ENCODE measurements around the gene FADD.

Gene FADD

GRCh38 chr11:70230840-70231710 is 28.0 kb downstream of the FADD start:
- DNase-seq (ENCODE audit: low read depth in 2 of 2, low spot score in 1 of 2) = no peak

DNA sequence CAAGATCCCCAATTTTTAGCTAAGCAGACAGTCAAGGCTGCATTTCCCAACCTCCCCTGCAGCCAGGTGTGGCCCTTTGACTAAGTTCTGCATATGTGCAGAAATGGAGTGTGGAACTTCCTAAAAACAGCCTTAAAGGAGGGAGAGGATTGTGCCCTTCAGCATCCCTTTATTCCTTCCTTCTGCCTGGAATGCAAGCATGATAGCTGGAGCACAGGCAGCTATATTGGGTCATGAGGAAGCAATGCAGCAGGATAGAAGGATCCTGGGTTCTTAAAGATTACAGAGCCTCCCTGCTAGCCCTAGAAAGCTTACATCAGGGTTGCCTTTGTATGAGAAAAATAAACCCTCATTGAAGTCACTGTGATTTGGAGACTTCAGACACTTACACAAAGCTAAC is 29.9 kb downstream of the FADD start:
- no peak for DNase-seq (ENCODE audit: low read depth in 2 of 2, low spot score in 1 of 2)

DNA sequence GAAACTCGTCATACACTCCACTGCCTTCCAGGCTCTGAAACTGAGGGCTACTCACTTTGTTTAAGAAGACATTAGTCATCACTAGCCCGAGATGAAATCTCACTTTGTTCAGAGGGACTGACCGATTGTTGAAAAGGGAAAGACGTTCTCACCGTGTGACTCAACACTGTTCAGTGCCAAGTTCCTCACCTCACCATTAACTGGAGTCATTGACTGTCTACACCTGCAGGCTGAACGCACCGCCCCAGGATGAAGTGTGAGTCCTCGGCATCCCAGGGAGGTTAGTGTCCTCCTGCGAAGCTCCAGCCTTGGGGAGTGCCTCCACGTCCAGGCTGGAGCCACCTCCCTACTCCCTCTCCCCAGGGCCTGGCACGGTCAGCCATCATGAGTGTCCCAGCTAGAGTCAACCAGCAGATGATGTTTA is 30.4 kb downstream of the FADD start:
- DNase-seq (ENCODE audit: low read depth in 2 of 2, low spot score in 1 of 2) = no peak

DNA sequence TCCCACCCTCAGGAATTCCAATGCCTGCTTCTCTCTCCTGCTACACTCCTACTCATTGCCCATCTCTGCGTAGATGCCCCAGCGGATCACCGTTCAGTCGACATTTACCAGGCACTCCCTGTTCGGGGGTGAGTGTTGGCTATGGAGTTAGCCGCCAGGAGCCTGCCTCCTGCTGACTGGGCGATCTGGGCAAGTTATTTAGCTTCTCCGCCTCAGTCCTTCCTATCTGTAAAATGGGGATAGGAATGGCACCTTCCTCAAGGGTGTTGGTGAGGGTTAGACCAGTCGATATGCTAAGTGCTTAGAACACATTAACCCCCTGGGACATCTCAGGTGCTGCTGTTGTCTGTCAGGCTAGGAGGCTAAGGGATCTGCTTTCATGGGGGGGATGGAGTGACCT is 30.9 kb downstream of the FADD start:
- no peak for DNase-seq (ENCODE audit: low read depth in 2 of 2, low spot score in 1 of 2)

DNA sequence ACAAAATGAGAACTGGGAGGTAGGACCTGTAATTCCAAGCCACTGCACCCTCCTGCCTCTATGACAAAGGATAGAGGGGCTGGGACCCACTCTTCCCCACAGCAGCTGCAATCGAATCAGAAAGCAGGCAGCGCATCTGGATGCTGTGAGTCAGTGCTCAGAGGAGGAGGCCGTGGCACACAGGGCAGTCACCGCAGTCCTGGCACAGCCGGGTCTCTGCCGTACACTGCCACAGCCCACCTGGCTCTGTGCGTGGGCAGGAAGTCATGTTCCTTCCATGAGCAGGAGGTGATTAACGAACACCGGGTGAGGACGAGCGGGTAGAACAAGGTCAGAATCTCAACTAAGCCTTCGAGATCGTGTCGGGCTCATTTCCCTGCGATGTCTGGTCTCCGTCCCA is 37.2 kb downstream of the FADD start:
- DNase-seq (ENCODE audit: low read depth in 2 of 2, low spot score in 1 of 2) = no peak

- no peak for DNase-seq (ENCODE audit: low read depth in 2 of 2, low spot score in 1 of 2)
Observed at GRCh38 chr11:70241709-70242108, 38.6 kb downstream of the FADD start.

DNA sequence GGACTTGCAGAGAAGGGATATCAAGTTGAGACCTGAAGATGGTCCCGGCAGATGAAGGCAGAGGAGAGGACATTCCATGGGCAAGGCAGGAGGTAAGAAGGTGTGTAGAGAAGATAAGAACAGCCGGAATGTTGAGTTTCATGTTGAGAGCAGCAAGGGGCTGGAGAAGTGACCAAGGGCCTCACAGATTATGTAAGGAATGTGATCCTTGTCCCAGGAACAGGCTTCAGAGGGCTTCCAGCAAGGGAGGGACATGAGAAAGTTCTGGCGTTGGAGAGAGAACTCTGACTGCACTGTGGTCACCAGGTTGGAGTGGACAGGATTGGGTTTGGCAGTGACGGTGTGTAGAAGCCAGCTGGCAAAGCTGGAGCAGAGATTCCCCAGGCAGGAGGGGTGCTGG is 39.8 kb downstream of the FADD start:
- DNase-seq (ENCODE audit: low read depth in 2 of 2, low spot score in 1 of 2) = no peak

- no peak for DNase-seq (ENCODE audit: low read depth in 2 of 2, low spot score in 1 of 2)
Observed at GRCh38 chr11:70243912-70244652, 41.0 kb downstream of the FADD start.

DNA sequence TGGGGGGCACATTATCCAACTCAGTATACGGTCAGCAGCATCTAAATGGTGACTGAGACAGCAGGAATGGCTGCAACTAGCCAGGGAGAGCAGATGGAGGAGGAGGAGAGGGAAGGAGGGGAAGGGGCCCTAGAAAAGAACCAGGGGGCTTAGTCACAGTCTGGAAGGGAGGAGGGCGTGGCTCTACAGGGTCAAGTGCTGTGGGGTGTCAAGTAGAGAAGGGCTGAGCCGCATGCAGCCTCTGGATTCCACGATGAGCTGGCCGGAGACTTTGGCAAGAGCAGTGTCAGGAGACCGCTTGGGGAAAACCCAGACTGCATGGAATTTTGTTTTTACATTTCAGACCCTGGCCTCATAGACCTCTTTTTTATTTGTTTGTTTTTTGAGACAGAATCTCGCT is 41.6 kb downstream of the FADD start:
- DNase-seq (ENCODE audit: low read depth in 2 of 2, low spot score in 1 of 2) = no peak

DNA sequence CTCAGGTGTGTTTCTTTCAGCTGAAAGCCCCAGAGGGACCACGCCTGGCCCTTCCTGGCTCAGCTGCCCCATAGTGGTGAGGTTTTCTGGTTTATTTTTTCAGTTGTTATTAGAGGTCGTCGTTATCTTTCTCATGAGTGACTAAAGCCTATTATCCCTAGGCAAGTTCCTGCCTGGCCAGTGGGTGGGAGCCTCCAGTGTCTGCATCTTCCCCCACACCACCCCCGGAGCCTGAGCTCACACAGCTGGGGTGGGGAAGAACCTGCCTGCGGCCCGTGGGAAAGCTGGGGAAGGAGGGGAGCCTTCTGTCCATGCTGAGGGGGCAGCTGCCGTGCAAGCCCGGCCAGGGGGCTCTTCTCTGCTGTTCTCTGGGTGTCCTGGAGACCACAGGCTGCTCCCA is 43.1 kb downstream of the FADD start:
- no peak for DNase-seq (ENCODE audit: low read depth in 2 of 2, low spot score in 1 of 2)

DNA sequence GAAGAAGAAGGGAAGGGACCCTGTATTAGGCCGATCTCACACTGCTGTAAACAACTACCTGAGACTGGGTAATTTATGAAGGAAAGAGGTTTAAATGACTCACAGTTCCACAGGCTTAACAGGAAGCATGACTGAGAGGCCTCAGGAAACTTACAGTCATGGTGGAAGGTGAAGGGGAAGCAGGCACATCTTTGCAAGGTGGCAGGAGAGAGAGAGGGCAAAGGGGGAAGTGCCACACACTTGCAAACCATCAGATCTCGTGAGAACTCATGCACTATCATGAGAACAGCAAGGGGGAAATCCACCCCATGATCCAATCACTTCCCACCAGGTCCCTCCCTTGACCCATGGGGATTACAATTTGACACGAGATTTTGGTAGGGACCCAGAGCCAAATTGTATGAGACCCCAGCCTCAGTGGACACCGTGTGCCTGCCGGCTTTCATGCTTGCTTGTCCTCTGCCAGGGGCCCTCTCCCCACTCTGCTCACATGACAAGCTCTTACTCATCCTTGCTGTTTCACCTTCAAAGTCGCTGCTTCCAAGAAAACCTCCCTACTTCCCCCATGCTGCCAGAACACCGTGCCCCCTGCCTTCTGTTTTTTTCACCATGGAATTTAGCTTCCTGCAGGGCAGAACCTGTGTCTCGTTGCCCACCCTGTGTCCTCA is 44.1 kb downstream of the FADD start:
- DNase-seq (ENCODE audit: low read depth in 2 of 2, low spot score in 1 of 2) = no peak

DNA sequence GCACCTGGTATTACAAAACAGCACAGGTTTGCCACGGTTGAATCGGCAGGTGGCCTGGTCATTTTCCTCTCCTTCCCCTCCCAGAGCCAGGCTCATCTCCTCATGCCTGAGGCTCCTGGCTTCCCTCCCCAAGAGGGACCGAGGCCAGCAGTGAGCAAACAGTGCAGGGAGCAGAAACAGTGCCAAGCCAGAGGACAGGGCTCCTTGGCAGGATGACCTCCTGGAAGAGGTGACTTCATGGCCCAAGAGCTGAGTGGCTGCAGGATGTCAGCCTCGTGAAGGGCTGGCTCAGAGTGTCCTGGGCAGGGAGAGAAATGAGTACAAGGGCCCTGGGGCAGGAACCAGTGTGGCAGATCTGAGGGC is 44.6 kb downstream of the FADD start:
- DNase-seq (ENCODE audit: low read depth in 2 of 2, low spot score in 1 of 2) = no peak

DNA sequence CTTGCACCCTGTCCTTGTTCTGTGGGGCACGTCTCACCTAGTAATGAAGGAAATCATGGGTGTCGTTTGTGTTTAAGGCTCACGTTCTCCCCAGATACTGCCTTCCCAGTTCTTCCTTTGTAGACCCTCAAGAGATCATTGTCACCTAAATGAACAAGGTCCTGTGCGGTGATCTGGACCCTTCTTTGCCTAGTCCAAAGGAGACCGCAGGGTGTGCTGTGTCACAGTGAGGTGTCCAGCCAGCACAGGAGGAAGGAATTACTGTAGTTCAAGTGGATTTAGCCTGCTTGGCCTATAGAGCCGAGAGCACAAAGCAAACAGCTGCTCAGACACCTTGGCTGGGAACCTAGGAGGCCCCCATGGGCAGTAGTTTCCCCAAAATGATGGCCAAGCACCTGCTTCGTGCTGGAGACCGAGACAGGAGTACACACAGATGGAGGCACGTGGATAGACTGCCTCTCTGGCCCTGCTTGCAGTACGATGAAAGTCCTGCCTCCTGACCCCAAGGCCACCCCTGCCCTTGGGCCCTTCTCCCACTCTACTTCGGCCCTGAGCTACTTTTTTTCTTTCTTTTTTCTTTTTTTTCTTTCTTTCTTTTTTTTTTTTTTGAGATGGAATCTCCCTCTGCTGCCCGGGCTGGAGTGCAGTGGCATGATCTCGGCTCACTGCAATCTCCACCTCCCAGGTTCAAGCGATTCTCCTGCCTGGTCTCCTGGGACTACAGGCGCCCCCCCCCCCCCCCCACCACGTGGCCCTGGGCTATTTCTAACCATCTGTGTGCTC is 48.0 kb downstream of the FADD start:
- DNase-seq (ENCODE audit: low read depth in 2 of 2, low spot score in 1 of 2) = no peak

DNA sequence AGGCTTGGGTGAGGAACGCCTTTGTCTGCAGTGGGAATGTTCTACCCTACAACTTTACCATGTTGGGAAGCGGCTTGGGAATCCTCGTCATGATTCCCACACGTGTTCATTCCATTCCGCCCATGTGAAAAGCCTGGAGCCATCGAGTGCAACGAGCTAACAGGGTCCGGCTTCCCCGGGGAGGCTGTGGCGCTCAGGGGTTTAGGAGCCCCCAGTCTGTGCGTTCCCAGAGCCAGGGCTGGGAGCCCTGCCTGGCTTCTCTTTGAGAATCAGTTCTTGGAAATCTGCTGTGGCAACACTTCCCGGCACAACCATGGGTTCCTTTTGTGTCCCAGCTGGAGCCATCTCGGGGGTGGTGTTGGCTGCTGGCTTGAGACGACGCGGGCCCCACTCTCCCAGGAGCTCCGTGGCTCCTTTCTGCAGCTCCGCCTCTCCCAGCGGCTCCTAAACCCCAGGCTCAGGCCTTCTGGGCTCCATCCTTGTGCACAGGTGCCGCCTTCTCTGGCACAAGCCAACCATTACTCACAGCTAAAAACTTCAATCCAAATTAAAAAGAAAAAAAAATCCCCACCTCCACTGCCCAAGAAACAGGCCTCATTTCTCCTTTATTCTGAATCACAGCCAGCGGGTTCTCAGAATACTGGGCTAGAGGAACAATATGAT is 48.7 kb downstream of the FADD start:
- no peak for DNase-seq (ENCODE audit: low read depth in 2 of 2, low spot score in 1 of 2)

- DNase-seq (ENCODE audit: low read depth in 2 of 2, low spot score in 1 of 2) = no peak
Observed at GRCh38 chr11:70252844-70253243, 49.7 kb downstream of the FADD start.

- DNase-seq (ENCODE audit: low read depth in 2 of 2, low spot score in 1 of 2) = no peak
Observed at GRCh38 chr11:70255477-70256116, 52.5 kb downstream of the FADD start.
